Measurements from ENCODE around the gene ITPR1.

The ITPR1 gene

GRCh38 chr3:4809922-4810321 is 316.8 kb downstream of the ITPR1 start:
- Histone ChIP-seq H3K4me3 (ENCODE audit: low read depth, low read length) (no peak overlapping the region), H3K36me3 (ENCODE audit: control insufficient read depth in 2 of 2, insufficient read depth in 1 of 2, low read length in 2 of 2) (peaks cover 0 to 20% of the 10 kb centered on the region in 2 experiments; a peak in 1 of 3 replicates), H3K9me3 (ENCODE audit: control insufficient read depth, insufficient read depth, low read depth, low read length) (no peaks in the 10 kb centered on the region), H3K27ac (ENCODE audit: extremely low read depth, low read depth, low read length) (no peak overlapping the region), H3K4me1 (ENCODE audit: control insufficient read depth, insufficient read depth, low read length) (no peaks in the 10 kb centered on the region)
- ChIA-PET POLR2A (no interaction called here), CTCF (interaction anchor here (0.6 to 1.7 kb wide), 4 partner anchors 62 to 297 kb away, joined by 3 to 6 read pairs (median 4); no protein-coding TSS in a partner anchor)
- no peak for TF ChIP-seq BCL11B (tag by site-specific recombination; IDR thresholded peaks at IDR 0.05; ENCODE audit: low read depth)
- no peak for TF ChIP-seq KLF7 (tag by site-specific recombination; IDR thresholded peaks at IDR 0.05; ENCODE audit: borderline replicate concordance)
- TF ChIP-seq KLF17 (tag by site-specific recombination; IDR thresholded peaks at IDR 0.05), result no peak
- TF ChIP-seq ZNF785 (tag by site-specific recombination; IDR thresholded peaks at IDR 0.05), result no peak
- TF ChIP-seq ZNF157 (tag by site-specific recombination; IDR thresholded peaks at IDR 0.05), result no peak
- TF ChIP-seq KLF10 (tag by site-specific recombination; IDR thresholded peaks at IDR 0.05), result no peak
- no peak for TF ChIP-seq ZBTB48 (tag by site-specific recombination; IDR thresholded peaks at IDR 0.05)

GRCh38 chr3:4812591-4812990 is 319.4 kb downstream of the ITPR1 start:
- Histone ChIP-seq H3K27ac (ENCODE audit: extremely low read depth, low read depth, low read length) (no peak overlapping the region), H3K4me1 (ENCODE audit: control insufficient read depth, insufficient read depth, low read length) (no peaks in the 10 kb centered on the region), H3K36me3 (ENCODE audit: control insufficient read depth in 2 of 2, insufficient read depth in 1 of 2, low read length in 2 of 2) (peaks cover 0 to 34% of the 10 kb centered on the region in 2 experiments; a peak in 1 of 3 replicates), H3K9me3 (ENCODE audit: control insufficient read depth, insufficient read depth, low read depth, low read length) (no peaks in the 10 kb centered on the region), H3K4me3 (ENCODE audit: low read depth, low read length) (no peak overlapping the region)
- ChIA-PET CTCF (no interaction called here), POLR2A (no interaction called here)
- TF ChIP-seq ZNF785 (tag by site-specific recombination; IDR thresholded peaks at IDR 0.05), result no peak
- no peak for TF ChIP-seq ZNF777 (tag by site-specific recombination; IDR thresholded peaks at IDR 0.05; ENCODE audit: borderline replicate concordance)
- TF ChIP-seq GLIS1 (tag by site-specific recombination; IDR thresholded peaks at IDR 0.05), result no peak
- TF ChIP-seq ZNF677 (tag by site-specific recombination; IDR thresholded peaks at IDR 0.05), result no peak
- TF ChIP-seq ZNF394 (tag by site-specific recombination; IDR thresholded peaks at IDR 0.05; ENCODE audit: borderline replicate concordance), result no peak
- no peak for TF ChIP-seq BCL11B (tag by site-specific recombination; IDR thresholded peaks at IDR 0.05; ENCODE audit: low read depth)
- no peak for TF ChIP-seq ZNF843 (tag by site-specific recombination; IDR thresholded peaks at IDR 0.05)

- POLR2A ChIA-PET, result no interaction called here
Measured at GRCh38 chr3:4813909-4814304, 320.8 kb downstream of the ITPR1 start.

More at GRCh38 chr3:4813909-4814304, 320.8 kb downstream of the ITPR1 start:
- Histone ChIP-seq H3K4me3 (ENCODE audit: low read depth, low read length) (no peak overlapping the region), H3K9me3 (ENCODE audit: control insufficient read depth, insufficient read depth, low read depth, low read length) (no peaks in the 10 kb centered on the region), H3K4me1 (ENCODE audit: control insufficient read depth, insufficient read depth, low read length) (no peaks in the 10 kb centered on the region), H3K36me3 (ENCODE audit: control insufficient read depth in 2 of 2, insufficient read depth in 1 of 2, low read length in 2 of 2) (peaks cover 0 to 34% of the 10 kb centered on the region in 2 experiments; a peak in 1 of 3 replicates), H3K27ac (ENCODE audit: extremely low read depth, low read depth, low read length) (no peak overlapping the region)
- CTCF ChIA-PET, result no interaction called here
- TF ChIP-seq ZBTB48 (tag by site-specific recombination; IDR thresholded peaks at IDR 0.05) (no peak), ZNF138 (tag by site-specific recombination; IDR thresholded peaks at IDR 0.05; ENCODE audit: borderline replicate concordance) (no peak), IKZF3 (tag by site-specific recombination; IDR thresholded peaks at IDR 0.05) (no peak), ZBTB11 (tag by site-specific recombination; conservative IDR thresholded peaks at IDR 0.05; ENCODE audit: low read depth) (no peak), ZNF354C (tag by site-specific recombination; IDR thresholded peaks at IDR 0.05; ENCODE audit: borderline replicate concordance, low read depth) (no peak), ZNF302 (tag by site-specific recombination; IDR thresholded peaks at IDR 0.05; ENCODE audit: low read depth) (no peak), HOXC10 (CRISPR knock-in tag; IDR thresholded peaks at IDR 0.05) (no peak), ZNF404 (tag by site-specific recombination; IDR thresholded peaks at IDR 0.05) (no peak), MZF1 (tag by site-specific recombination; IDR thresholded peaks at IDR 0.05; ENCODE audit: borderline replicate concordance) (no peak), ZNF202 (tag by site-specific recombination; IDR thresholded peaks at IDR 0.05; ENCODE audit: borderline replicate concordance) (no peak)

All from HEK293 (cell line).